OCI-LY1 (cell line): ENCODE measurements around the gene MICALL2.

Experiments used
- H2AFZ ChIP-seq: fragments of 200-600 bp; sonication (generic), shearing (Covaris generic); 2 replicates; pipeline ENCODE4 v1.6.0; 2014; ENCODE audit warnings: antibody characterized with exemption, mild to moderate bottlenecking, low read length
- H3F3A ChIP-seq: fragments of 200-600 bp; sonication (generic), shearing (Covaris generic); 2 replicates; pipeline ENCODE4 v1.6.0; 2014; ENCODE audit warnings: mild to moderate bottlenecking, antibody characterized with exemption, low read length, moderate library complexity; ENCODE audit not compliant: insufficient read depth
- H3K27ac ChIP-seq: fragments of 200-600 bp; sonication (generic); 2 replicates; pipeline ENCODE4 v1.5.1; 2014; ENCODE audit warnings: low read length, mixed run types, mild to moderate bottlenecking, low read depth; ENCODE audit not compliant: poor library complexity, severe bottlenecking
- H3K27me3 ChIP-seq: fragments of 200-600 bp; sonication (generic); 2 replicates; pipeline ENCODE4 v1.6.0; 2014; ENCODE audit warnings: antibody characterized with exemption, mild to moderate bottlenecking, low read length, moderate library complexity; ENCODE audit not compliant: insufficient read depth
- H3K36me3 ChIP-seq: fragments of 200-600 bp; sonication (generic); 2 replicates; pipeline ENCODE4 v1.6.1; 2014; ENCODE audit warnings: mild to moderate bottlenecking, antibody characterized with exemption, low read length, moderate library complexity, mixed read lengths; ENCODE audit not compliant: insufficient read depth
- H3K4me1 ChIP-seq: fragments of 200-600 bp; sonication (generic); 2 replicates; pipeline ENCODE4 v1.5.1; 2014; ENCODE audit warnings: mild to moderate bottlenecking, low read length, moderate library complexity; ENCODE audit not compliant: insufficient read depth, severe bottlenecking
- H3K4me2 ChIP-seq: fragments of 200-600 bp; sonication (generic), shearing (Covaris generic); 2 replicates; pipeline ENCODE4 v1.6.1; 2014; ENCODE audit warnings: low read length
- H3K4me3 ChIP-seq: fragments of 200-600 bp; sonication (generic); 2 replicates; pipeline ENCODE4 v1.5.1; 2014; ENCODE audit warnings: low read length, low read depth, mild to moderate bottlenecking, mixed read lengths; ENCODE audit not compliant: poor library complexity, severe bottlenecking
- H3K79me2 ChIP-seq: fragments of 200-600 bp; shearing (Covaris generic); 2 replicates; pipeline ENCODE4 v1.6.1; 2016; ENCODE audit warnings: mixed run types, low read length, mixed read lengths; ENCODE audit not compliant: insufficient read depth
- H3K9ac ChIP-seq: fragments of 200-600 bp; sonication (generic), shearing (Covaris generic); 2 replicates; pipeline ENCODE4 v1.6.1; 2014; ENCODE audit warnings: mild to moderate bottlenecking, low read length, mixed read lengths
- H3K9me2 ChIP-seq: fragments of 200-600 bp; sonication (generic), shearing (Covaris generic); 2 replicates; pipeline ENCODE4 v1.6.1; 2014; ENCODE audit warnings: low read depth, mild to moderate bottlenecking, low read length, mixed read lengths
- H3K9me3 ChIP-seq: fragments of 200-600 bp; shearing (Covaris generic); 2 replicates; pipeline ENCODE4 v1.6.1; 2014; ENCODE audit warnings: low read length, mixed read lengths
- H4K20me1 ChIP-seq: fragments of 200-600 bp; sonication (generic), shearing (Covaris generic); 2 replicates; pipeline ENCODE4 v1.6.0; 2016; ENCODE audit warnings: mild to moderate bottlenecking, low read length; ENCODE audit not compliant: insufficient read depth
- CTCF ChIP-seq: fragments of 200-600 bp; sonication (generic), shearing (Covaris generic); IDR thresholded peaks from 2 replicates; pipeline ENCODE4 v1.5.1; 2017; ENCODE audit warnings: mild to moderate bottlenecking, antibody characterized with exemption, low read length, moderate library complexity, mixed read lengths
- EZH2 ChIP-seq: fragments of 200-600 bp; sonication (generic), shearing (Covaris generic); IDR thresholded peaks from 2 replicates; pipeline ENCODE4 v1.8.0; 2017; ENCODE audit warnings: borderline replicate concordance, mixed run types, mild to moderate bottlenecking, antibody characterized with exemption, low read length, moderate library complexity, mixed read lengths

Gene MICALL2

GRCh38 chr7:1468203-1468602 is 8.9 kb upstream of the MICALL2 start:
- Histone ChIP-seq H3K9ac (no peak overlapping the region), H3K36me3 (peaks cover 33% of the 10 kb centered on the region), H3F3A (no peaks in the 10 kb centered on the region), H3K79me2 (no peaks in the 10 kb centered on the region), H4K20me1 (no peaks in the 10 kb centered on the region), H3K4me3 (no peak overlapping the region), H3K27me3 (no peaks in the 10 kb centered on the region), H2AFZ (no peak overlapping the region), H3K9me3 (no peaks in the 10 kb centered on the region), H3K4me1 (no peaks in the 10 kb centered on the region), H3K4me2 (no peak overlapping the region), H3K9me2 (no peaks in the 10 kb centered on the region), H3K27ac (no peak overlapping the region)
- TF ChIP-seq EZH2 = no peak
- no peak for TF ChIP-seq CTCF

- Histone ChIP-seq H2AFZ (no peak overlapping the region), H3K4me1 (no peaks in the 10 kb centered on the region), H3K79me2 (no peaks in the 10 kb centered on the region), H3K36me3 (peaks cover 24% of the 10 kb centered on the region), H3K27ac (no peak overlapping the region), H3K9me2 (no peaks in the 10 kb centered on the region), H3K9ac (no peak overlapping the region), H3K4me2 (no peak overlapping the region), H4K20me1 (no peaks in the 10 kb centered on the region), H3K27me3 (no peaks in the 10 kb centered on the region), H3K4me3 (no peak overlapping the region), H3F3A (no peaks in the 10 kb centered on the region), H3K9me3 (no peaks in the 10 kb centered on the region)
- TF ChIP-seq EZH2 (no peak), CTCF (no peak)
Observed at GRCh38 chr7:1466524-1467271, 7.4 kb upstream of the MICALL2 start.

- no peak overlapping the region for H3K27ac ChIP-seq
- no peak for TF ChIP-seq CTCF
- TF ChIP-seq EZH2 = no peak
Observed at GRCh38 chr7:1464694-1465093, 5.4 kb upstream of the MICALL2 start.

More at GRCh38 chr7:1464694-1465093, 5.4 kb upstream of the MICALL2 start:
- Histone ChIP-seq H3F3A (no peaks in the 10 kb centered on the region), H3K79me2 (no peaks in the 10 kb centered on the region), H3K9me2 (no peaks in the 10 kb centered on the region), H2AFZ (no peak overlapping the region), H3K4me1 (no peaks in the 10 kb centered on the region), H3K36me3 (peaks cover 5% of the 10 kb centered on the region), H3K9ac (no peak overlapping the region), H3K9me3 (no peaks in the 10 kb centered on the region), H4K20me1 (no peaks in the 10 kb centered on the region), H3K4me3 (no peak overlapping the region), H3K4me2 (no peak overlapping the region), H3K27me3 (no peaks in the 10 kb centered on the region)
